ENCODE data around the gene HRK.

HRK gene

DNA sequence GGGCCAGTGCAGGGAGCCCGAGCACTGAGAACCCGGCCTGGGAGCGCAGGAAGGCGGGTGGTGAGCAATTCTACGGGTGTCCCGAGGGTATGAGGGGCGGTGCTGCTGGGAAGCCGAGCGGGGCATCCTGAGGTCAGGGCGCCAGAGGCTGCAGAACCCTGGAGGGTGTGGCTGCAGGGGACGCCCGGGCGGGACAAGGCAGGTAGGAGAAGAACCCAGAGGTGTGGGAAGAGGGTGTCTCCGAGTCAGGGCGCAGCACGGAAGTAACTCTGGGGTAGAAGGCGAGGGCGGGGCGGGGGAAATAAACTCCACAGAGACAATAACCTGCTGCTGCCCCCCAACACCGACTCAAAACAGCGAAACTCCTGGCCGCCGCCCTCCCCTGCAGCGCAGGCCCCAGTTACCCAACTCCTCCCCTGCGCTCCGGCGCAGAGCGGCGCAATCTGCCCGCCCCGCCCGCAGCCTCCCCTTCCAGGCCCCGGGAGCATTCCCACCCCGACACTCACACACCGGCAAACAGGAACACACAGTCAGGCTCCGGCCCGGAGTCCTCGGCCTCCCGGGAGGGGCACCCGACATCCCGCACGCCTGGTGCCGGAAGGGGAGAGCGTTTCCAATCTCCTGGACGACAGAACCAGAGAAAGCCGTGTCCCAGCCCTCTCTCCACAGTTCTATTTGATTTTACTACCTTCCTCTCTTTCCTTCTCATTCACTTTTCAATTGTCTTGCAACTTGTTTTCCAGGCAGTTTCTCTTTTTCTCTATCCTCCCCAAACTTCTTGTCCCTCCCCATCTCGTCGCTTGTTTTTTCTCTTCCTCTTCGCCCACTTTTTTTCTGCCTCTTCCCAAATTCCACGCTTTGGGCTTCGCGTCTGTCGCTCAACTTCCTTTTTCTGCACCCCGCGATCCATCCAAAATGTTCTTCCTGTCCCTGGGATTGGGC, 2.4 kb downstream of the HRK start:
- no peak for DNase-seq (ENCODE audit: low read depth)
- H3K4me3 ChIP-seq (ENCODE audit: low read depth, low read length) = peak overlapping the region; percentile 14
- in situ Hi-C loops (cut with HindIII; ENCODE audit: low sequenced_read_pairs) = no loop called here
- TF ChIP-seq, protein P1, sequence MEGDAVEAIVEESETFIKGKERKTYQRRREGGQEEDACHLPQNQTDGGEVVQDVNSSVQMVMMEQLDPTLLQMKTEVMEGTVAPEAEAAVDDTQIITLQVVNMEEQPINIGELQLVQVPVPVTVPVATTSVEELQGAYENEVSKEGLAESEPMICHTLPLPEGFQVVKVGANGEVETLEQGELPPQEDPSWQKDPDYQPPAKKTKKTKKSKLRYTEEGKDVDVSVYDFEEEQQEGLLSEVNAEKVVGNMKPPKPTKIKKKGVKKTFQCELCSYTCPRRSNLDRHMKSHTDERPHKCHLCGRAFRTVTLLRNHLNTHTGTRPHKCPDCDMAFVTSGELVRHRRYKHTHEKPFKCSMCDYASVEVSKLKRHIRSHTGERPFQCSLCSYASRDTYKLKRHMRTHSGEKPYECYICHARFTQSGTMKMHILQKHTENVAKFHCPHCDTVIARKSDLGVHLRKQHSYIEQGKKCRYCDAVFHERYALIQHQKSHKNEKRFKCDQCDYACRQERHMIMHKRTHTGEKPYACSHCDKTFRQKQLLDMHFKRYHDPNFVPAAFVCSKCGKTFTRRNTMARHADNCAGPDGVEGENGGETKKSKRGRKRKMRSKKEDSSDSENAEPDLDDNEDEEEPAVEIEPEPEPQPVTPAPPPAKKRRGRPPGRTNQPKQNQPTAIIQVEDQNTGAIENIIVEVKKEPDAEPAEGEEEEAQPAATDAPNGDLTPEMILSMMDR (IDR thresholded peaks at IDR 0.05; ENCODE audit: low read depth, low read length, missing control alignments) = no peak

DNA sequence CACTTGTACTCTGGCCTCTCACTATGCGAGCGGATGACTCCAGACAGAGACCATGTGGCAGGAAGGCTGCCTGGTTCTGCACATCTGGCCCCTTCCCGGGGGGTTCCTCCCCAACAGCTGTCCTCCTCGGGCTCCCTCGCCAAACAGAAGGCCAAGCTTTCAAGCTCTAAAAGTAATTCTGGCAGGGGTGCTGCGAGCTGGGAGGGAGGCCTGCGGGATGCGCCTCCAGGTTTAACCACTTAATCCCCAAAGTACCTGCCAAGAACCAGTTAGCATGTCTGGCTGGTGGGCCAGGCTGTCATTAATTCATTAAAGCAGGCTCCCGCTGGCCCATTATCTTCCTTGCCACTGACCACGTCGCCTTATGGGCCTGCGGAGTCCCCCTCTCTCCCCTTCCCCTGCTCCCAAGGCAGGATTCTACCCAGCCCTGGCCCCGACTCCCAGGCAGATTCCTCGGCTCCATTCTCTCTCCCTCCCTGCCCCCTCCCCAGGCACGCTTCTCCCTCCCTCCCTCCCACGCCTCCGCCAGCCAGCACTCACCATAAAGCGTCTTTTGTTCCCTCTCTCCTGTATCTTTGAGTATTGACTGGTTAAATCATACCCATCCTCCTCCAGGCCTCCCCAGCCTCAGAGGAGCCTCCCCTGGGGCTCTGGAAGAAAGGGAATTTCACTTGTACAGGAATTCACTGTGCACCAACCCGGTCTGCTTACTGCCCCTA, 4.9 kb downstream of the HRK start:
- no peak for DNase-seq (ENCODE audit: low read depth)
- in situ Hi-C loops (cut with HindIII; ENCODE audit: low sequenced_read_pairs) = no loop called here
- TF ChIP-seq, protein P1 (IDR thresholded peaks at IDR 0.05; ENCODE audit: low read depth, low read length, missing control alignments) = no peak
- H3K4me3 ChIP-seq (ENCODE audit: low read depth, low read length) = no peak overlapping the region

DNA sequence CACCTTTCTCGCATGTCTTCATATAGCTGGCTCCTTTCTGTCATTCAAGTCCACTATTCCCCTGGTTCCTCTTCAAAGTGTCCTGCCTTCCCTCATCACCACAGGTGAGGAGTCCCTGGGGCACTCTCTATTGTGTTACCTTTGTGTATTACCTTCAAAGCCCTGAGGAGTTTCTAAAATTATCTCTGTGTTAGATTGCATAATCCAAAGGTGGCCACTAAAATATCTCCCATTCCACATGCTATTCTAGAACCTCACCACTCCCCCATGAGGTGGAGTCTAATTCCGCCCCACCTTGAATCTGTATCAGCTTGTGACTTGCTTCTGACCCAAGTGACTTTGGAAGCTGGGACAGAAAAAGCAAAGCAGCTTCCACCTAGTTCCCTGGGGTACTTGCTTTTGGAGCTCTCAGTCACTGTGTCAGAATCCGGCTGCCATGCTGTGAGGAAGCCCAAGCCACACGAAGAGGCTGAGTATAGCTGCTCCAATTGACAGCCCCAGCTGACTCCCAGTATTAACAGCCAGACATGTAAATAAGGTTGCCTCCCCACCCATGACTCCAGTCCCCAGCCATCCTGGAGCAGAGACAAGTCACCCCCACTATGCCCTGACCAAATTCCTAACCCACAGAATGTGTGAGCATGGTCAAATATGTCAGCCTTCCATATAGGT, 6.8 kb downstream of the HRK start:
- H3K4me3 ChIP-seq (ENCODE audit: low read depth, low read length) = no peak overlapping the region
- TF ChIP-seq, protein P1 (IDR thresholded peaks at IDR 0.05; ENCODE audit: low read depth, low read length, missing control alignments) = no peak
- no peak for DNase-seq (ENCODE audit: low read depth)
- in situ Hi-C loops (cut with HindIII; ENCODE audit: low sequenced_read_pairs) = no loop called here

DNA sequence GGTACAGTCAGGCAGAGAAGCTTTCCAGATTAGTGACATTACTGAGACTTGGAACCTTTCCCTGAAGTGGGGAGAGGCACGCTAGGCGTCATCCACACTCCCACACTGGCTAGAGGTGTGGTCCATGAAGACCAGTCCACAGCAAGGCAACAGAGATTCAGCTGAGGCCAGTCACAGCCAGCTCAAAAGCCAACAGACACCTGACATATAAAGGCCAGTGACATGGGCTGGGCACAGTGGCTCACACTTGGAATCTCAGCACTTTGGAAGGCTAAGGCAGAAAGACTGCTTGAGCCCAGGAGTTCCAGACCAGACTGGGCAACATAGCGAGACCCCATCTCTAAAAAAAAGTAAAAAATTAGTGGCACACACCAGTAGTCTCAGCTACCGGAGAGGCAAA, 10.9 kb downstream of the HRK start:
- TF ChIP-seq, protein P1 (IDR thresholded peaks at IDR 0.05; ENCODE audit: low read depth, low read length, missing control alignments) = no peak
- no peak overlapping the region for H3K4me3 ChIP-seq (ENCODE audit: low read depth, low read length)
- no peak for DNase-seq (ENCODE audit: low read depth)
- in situ Hi-C loops (cut with HindIII; ENCODE audit: low sequenced_read_pairs) = no loop called here

DNA sequence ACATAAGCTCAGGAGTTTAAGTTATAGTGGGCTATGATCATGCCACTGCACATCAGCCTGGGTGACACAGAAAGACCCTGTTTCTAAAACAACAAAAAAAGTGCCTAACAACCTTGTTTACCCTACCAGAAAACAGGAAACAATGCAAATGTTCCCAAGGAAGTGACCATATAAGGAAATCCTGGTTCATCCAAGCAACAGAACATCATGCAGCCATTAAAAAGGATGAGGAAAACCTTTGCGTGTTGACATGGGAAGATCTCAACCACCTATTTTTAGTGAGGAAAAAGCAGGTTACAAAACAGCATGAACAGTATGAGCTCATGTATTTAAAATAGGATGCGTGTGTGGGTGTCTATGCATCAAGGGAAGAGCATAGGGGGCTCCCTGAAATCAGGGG, 13.7 kb downstream of the HRK start:
- no peak for DNase-seq (ENCODE audit: low read depth)
- H3K4me3 ChIP-seq (ENCODE audit: low read depth, low read length) = no peak overlapping the region
- TF ChIP-seq, protein P1 (IDR thresholded peaks at IDR 0.05; ENCODE audit: low read depth, low read length, missing control alignments) = no peak
- in situ Hi-C loops (cut with HindIII; ENCODE audit: low sequenced_read_pairs) = no loop called here

Data from astrocyte of the cerebellum (primary cell).